ENCODE data around the gene ZFAND3. TPM values are rescaled to one million over a fixed set of nuclear protein-coding genes. Genes with fewer than 3 reads are reported as not detected.
"Not testable (repeated sequence)": the region's sequence is repeated elsewhere in the genome, so short reads cannot be mapped to it uniquely, and the experiment has no call there.

The ZFAND3 gene
- total RNA-seq, 1 experiment from 2014 or later: 34.7 TPM

- DNase-seq (ENCODE audit: low spot score): no peak
- in situ Hi-C loops (cut with HindIII; ENCODE audit: low sequenced_read_pairs): no loop called here
Measured at GRCh38 chr6:38016824-38017223, 197.3 kb downstream of the ZFAND3 start.

GRCh38 chr6:38018755-38019165, 199.2 kb downstream of the ZFAND3 start:
- no peak for DNase-seq (ENCODE audit: low spot score)
- in situ Hi-C loops (cut with HindIII; ENCODE audit: low sequenced_read_pairs): no loop called here

GRCh38 chr6:38020593-38020992, 201.1 kb downstream of the ZFAND3 start:
- in situ Hi-C loops (cut with HindIII; ENCODE audit: low sequenced_read_pairs): no loop called here
- DNase-seq (ENCODE audit: low spot score): peak; percentile 59

GRCh38 chr6:38021029-38021428, 201.5 kb downstream of the ZFAND3 start:
- in situ Hi-C loops (cut with HindIII; ENCODE audit: low sequenced_read_pairs): no loop called here
- peak; percentile 63 for DNase-seq (ENCODE audit: low spot score)

- in situ Hi-C loops (cut with HindIII; ENCODE audit: low sequenced_read_pairs): no loop called here
- DNase-seq (ENCODE audit: low spot score): peak; percentile 80
Measured at GRCh38 chr6:38021571-38021970, 202.0 kb downstream of the ZFAND3 start.

GRCh38 chr6:38022688-38023087, 203.2 kb downstream of the ZFAND3 start:
- in situ Hi-C loops (cut with HindIII; ENCODE audit: low sequenced_read_pairs): no loop called here

GRCh38 chr6:38024908-38025307, 205.4 kb downstream of the ZFAND3 start:
- no peak for DNase-seq (ENCODE audit: low spot score)
- in situ Hi-C loops (cut with HindIII; ENCODE audit: low sequenced_read_pairs): no loop called here

More at GRCh38 chr6:38022688-38023087, 203.2 kb downstream of the ZFAND3 start:
- no peak for DNase-seq (ENCODE audit: low spot score)

GRCh38 chr6:38025451-38025850, 205.9 kb downstream of the ZFAND3 start:
- in situ Hi-C loops (cut with HindIII; ENCODE audit: low sequenced_read_pairs): no loop called here
- no peak for DNase-seq (ENCODE audit: low spot score)

GRCh38 chr6:38027685-38028373, 208.3 kb downstream of the ZFAND3 start:
- in situ Hi-C loops (cut with HindIII; ENCODE audit: low sequenced_read_pairs): no loop called here
- DNase-seq (ENCODE audit: low spot score): peak; percentile 43

GRCh38 chr6:38030380-38030779, 210.9 kb downstream of the ZFAND3 start:
- in situ Hi-C loops (cut with HindIII; ENCODE audit: low sequenced_read_pairs): no loop called here
- no peak for DNase-seq (ENCODE audit: low spot score)

GRCh38 chr6:38032797-38033196, 213.3 kb downstream of the ZFAND3 start:
- no peak for DNase-seq (ENCODE audit: low spot score)
- in situ Hi-C loops (cut with HindIII; ENCODE audit: low sequenced_read_pairs): no loop called here

GRCh38 chr6:38033442-38033982, 214.0 kb downstream of the ZFAND3 start:
- in situ Hi-C loops (cut with HindIII; ENCODE audit: low sequenced_read_pairs): no loop called here
- DNase-seq (ENCODE audit: low spot score): peak; percentile 41

GRCh38 chr6:38034274-38034914, 214.9 kb downstream of the ZFAND3 start:
- in situ Hi-C loops (cut with HindIII; ENCODE audit: low sequenced_read_pairs): no loop called here
- DNase-seq (ENCODE audit: low spot score): peak; percentile 59

GRCh38 chr6:38035478-38035877, 216.0 kb downstream of the ZFAND3 start:
- in situ Hi-C loops (cut with HindIII; ENCODE audit: low sequenced_read_pairs): no loop called here
- DNase-seq (ENCODE audit: low spot score): no peak

GRCh38 chr6:38039502-38039901, 220.0 kb downstream of the ZFAND3 start:
- DNase-seq (ENCODE audit: low spot score): no peak
- in situ Hi-C loops (cut with HindIII; ENCODE audit: low sequenced_read_pairs): no loop called here

GRCh38 chr6:38040254-38040653, 220.7 kb downstream of the ZFAND3 start:
- DNase-seq (ENCODE audit: low spot score): no peak
- in situ Hi-C loops (cut with HindIII; ENCODE audit: low sequenced_read_pairs): no loop called here

GRCh38 chr6:38043259-38043753, 223.8 kb downstream of the ZFAND3 start:
- DNase-seq (ENCODE audit: low spot score): no peak
- in situ Hi-C loops (cut with HindIII; ENCODE audit: low sequenced_read_pairs): no loop called here

GRCh38 chr6:38045701-38046305, 226.3 kb downstream of the ZFAND3 start:
- in situ Hi-C loops (cut with HindIII; ENCODE audit: low sequenced_read_pairs): no loop called here
- no peak for DNase-seq (ENCODE audit: low spot score)

GRCh38 chr6:38047562-38047961, 228.0 kb downstream of the ZFAND3 start:
- in situ Hi-C loops (cut with HindIII; ENCODE audit: low sequenced_read_pairs): no loop called here
- DNase-seq (ENCODE audit: low spot score): no peak

GRCh38 chr6:38049861-38050397, 230.4 kb downstream of the ZFAND3 start:
- DNase-seq (ENCODE audit: low spot score); in situ Hi-C loops (cut with HindIII; ENCODE audit: low sequenced_read_pairs): not testable (repeated sequence)

Measured in G401 (cell line).